GM23248 (cell line): ENCODE data around the gene RERE. TPM values are rescaled to one million over a fixed set of nuclear protein-coding genes. Genes with fewer than 3 reads are reported as not detected.

Experiments used
- DNase-seq: peaks from one replicate; pipeline ENCODE4 v3.0.0-alpha.2; 2015
- H2AFZ ChIP-seq: fragments of 200-600 bp; sonication (generic); 2 replicates; pipeline ENCODE4 v1.6.1; 2016; ENCODE audit warnings: antibody characterized with exemption
- H3F3A ChIP-seq: fragments of 200-600 bp; sonication (generic); 2 replicates; pipeline ENCODE4 v1.6.1; 2016; ENCODE audit warnings: mild to moderate bottlenecking, antibody characterized with exemption, mixed run types; ENCODE audit not compliant: insufficient read depth
- H3K27ac ChIP-seq: fragments of 200-600 bp; sonication (generic); 2 replicates; pipeline ENCODE4 v1.5.1; 2016; ENCODE audit warnings: mild to moderate bottlenecking
- H3K27me3 ChIP-seq: fragments of 200-600 bp; sonication (generic); replicated peaks from 2 replicates; pipeline ENCODE4 v1.6.1; 2016; ENCODE audit warnings: mild to moderate bottlenecking; ENCODE audit not compliant: insufficient read depth
- H3K36me3 ChIP-seq: fragments of 200-600 bp; sonication (generic); 2 replicates; pipeline ENCODE4 v1.6.1; 2016; ENCODE audit warnings: low read depth, mild to moderate bottlenecking
- H3K4me1 ChIP-seq: fragments of 200-600 bp; sonication (generic); 2 replicates; pipeline ENCODE4 v1.6.1; 2016; ENCODE audit warnings: mild to moderate bottlenecking; ENCODE audit not compliant: insufficient read depth
- H3K4me2 ChIP-seq: fragments of 200-600 bp; sonication (generic); one replicate; pipeline ENCODE4 v1.6.1; 2016; ENCODE audit warnings: mild to moderate bottlenecking; ENCODE audit not compliant: unreplicated experiment
- H3K4me3 ChIP-seq: fragments of 200-600 bp; sonication (generic); 2 replicates; pipeline ENCODE4 v1.5.1; 2016; ENCODE audit warnings: mild to moderate bottlenecking
- H3K79me2 ChIP-seq: fragments of 200-600 bp; sonication (generic); 2 replicates; pipeline ENCODE4 v1.6.1; 2016; ENCODE audit warnings: mild to moderate bottlenecking; ENCODE audit not compliant: insufficient read depth
- H3K9ac ChIP-seq: fragments of 200-600 bp; sonication (generic); 2 replicates; pipeline ENCODE4 v1.6.1; 2016; ENCODE audit warnings: mild to moderate bottlenecking
- H3K9me2 ChIP-seq: fragments of 200-600 bp; sonication (generic); 2 replicates; pipeline ENCODE4 v1.6.1; 2016; ENCODE audit warnings: mixed run types, mild to moderate bottlenecking, moderate library complexity; ENCODE audit not compliant: insufficient read depth
- H3K9me3 ChIP-seq: fragments of 200-600 bp; sonication (generic); one replicate; pipeline ENCODE4 v1.6.1; 2017; ENCODE audit warnings: low read depth
- H4K20me1 ChIP-seq: fragments of 200-600 bp; sonication (generic); 2 replicates; pipeline ENCODE4 v1.6.0; 2016; ENCODE audit not compliant: insufficient read depth
- EZH2 ChIP-seq: fragments of 200-600 bp; sonication (generic); IDR thresholded peaks from 2 replicates; pipeline ENCODE4 v1.6.1; 2018; ENCODE audit warnings: antibody characterized with exemption, mild to moderate bottlenecking; ENCODE audit not compliant: insufficient read depth, poor library complexity, severe bottlenecking
- EZH2phosphoT487 ChIP-seq: fragments of 200-600 bp; sonication (generic); IDR thresholded peaks from 2 replicates; pipeline ENCODE4 v1.6.1; 2018; ENCODE audit warnings: antibody characterized with exemption, moderate library complexity, mild to moderate bottlenecking, low read depth; ENCODE audit not compliant: insufficient read depth
- WGBS, 2 experiments: methylation state at CpG; one replicate each; pipeline ENCODE4 v1.1.6; 2015 to 2017; ENCODE audit warnings: low lambda C conversion rate in 2 of 2, low coverage in 1 of 2; ENCODE audit errors: missing lambda C conversion rate in 2 of 2; 5-methylcytosine and 5-hydroxymethylcytosine counted together
- in situ Hi-C: fragments of 300-500 bp; cut with MboI; formaldehyde crosslinking; loops from 2 replicates; pipeline ENCODE4 v1.15.0; 2020
- polyA plus RNA-seq: library from polyadenylated mRNA; unstranded; fragments of >200 nt; fragmentation: Nextera tagmentation; extraction: Ambion mirVana; gene quantifications from 2 replicates; pipeline ENCODE4 v1.2.1, GENCODE V29; 2016
- total RNA-seq: library from RNA; depleted of rRNA; stranded (reverse); fragments of >200 nt; shearing (Covaris generic); gene quantifications from 2 replicates; pipeline ENCODE4 v1.2.3, GENCODE V29; 2014

RERE gene
- total and polyA plus RNA-seq, 2 experiments from 2014 or later, result 26.0 to 26.2 TPM

DNA sequence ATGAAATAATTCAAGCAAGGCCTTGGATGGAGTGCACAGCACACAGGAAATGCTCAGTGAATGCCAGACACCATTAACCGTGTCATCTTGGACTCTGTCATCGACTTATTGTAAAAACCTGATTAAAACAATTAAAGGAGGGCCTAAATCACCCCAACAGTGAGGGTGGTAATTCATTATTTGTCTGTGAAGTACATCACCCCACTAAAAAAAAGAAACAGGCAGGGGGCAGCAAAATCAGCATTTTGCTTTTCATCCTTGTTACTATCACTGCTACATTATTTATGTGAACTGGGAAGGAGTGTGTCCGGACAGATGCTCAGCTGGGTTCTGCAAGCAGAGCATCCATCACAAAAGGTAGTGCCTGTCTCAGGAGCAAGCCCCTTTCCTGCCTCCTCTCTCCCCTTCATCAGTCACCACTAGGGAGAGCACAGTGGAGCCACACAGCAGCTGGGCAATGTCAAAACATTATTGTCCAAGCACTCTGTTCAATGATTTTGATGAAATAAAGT is 98.5 kb downstream of the RERE start:
- no peaks in the 10 kb centered on the region for H3K9me2 ChIP-seq
- WGBS, 2 experiments, result 31 to 34% methylated on average over 3 of the region's 3 CpGs
- H3K27me3 ChIP-seq, result no peaks in the 10 kb centered on the region
- H3K9ac ChIP-seq, result no peak overlapping the region
- H3F3A ChIP-seq, result peaks cover 5% of the 10 kb centered on the region; the same call in 1 of the 2 replicates
- TF ChIP-seq EZH2, result no peak
- no peak for TF ChIP-seq EZH2phosphoT487
- peak; percentile 11 for DNase-seq
- H4K20me1 ChIP-seq, result no peaks in the 10 kb centered on the region
- no peak overlapping the region for H2AFZ ChIP-seq
- in situ Hi-C loops, result loop anchor here (5.0 kb wide), 1 partner anchor 152 kb away; no protein-coding TSS in a partner anchor
- no peaks in the 10 kb centered on the region for H3K36me3 ChIP-seq
- H3K9me3 ChIP-seq, result no peaks in the 10 kb centered on the region
- H3K4me2 ChIP-seq, result no peak overlapping the region
- peaks cover 14% of the 10 kb centered on the region for H3K4me1 ChIP-seq
- H3K79me2 ChIP-seq, result peaks cover 31% of the 10 kb centered on the region; the same call in 1 of the 2 replicates
- no peak overlapping the region for H3K4me3 ChIP-seq
- H3K27ac ChIP-seq, result no peak overlapping the region

DNA sequence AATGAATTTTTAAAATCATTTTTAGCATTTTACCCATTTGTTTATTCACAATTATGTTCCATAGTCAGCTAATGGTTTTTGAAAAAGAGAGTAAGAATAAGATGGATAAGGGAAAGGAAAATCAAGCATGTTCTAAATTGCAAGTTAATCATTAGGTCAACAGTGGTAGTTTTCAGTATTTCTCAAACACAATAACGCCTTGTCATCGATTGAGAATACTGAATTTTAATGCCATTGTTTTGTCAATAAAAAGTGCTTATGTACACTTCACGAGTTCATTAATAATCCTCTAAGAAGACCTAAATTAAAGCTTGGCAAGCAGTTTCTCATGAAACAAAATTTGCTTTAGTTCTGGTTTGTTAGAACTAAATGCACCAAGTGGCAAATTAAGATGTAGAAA is 100.3 kb downstream of the RERE start:
- no peak overlapping the region for H3K4me3 ChIP-seq
- no peak for DNase-seq
- H3F3A ChIP-seq, result peaks cover 14% of the 10 kb centered on the region
- TF ChIP-seq EZH2 (no peak), EZH2phosphoT487 (no peak)
- no peak overlapping the region for H3K9ac ChIP-seq
- H3K79me2 ChIP-seq, result peaks cover 27% of the 10 kb centered on the region; the same call in 1 of the 2 replicates
- peaks cover 28% of the 10 kb centered on the region for H3K4me1 ChIP-seq
- in situ Hi-C loops, result loop anchor here (5.0 kb wide), 1 partner anchor 150 kb away; no protein-coding TSS in a partner anchor
- H3K9me3 ChIP-seq, result no peaks in the 10 kb centered on the region
- H3K9me2 ChIP-seq, result no peaks in the 10 kb centered on the region
- H3K27ac ChIP-seq, result no peak overlapping the region
- no peaks in the 10 kb centered on the region for H4K20me1 ChIP-seq
- H3K36me3 ChIP-seq, result no peaks in the 10 kb centered on the region
- no peak overlapping the region for H2AFZ ChIP-seq
- WGBS, 2 experiments, result 81 to 86% methylated on average over 3 of the region's 3 CpGs
- no peaks in the 10 kb centered on the region for H3K27me3 ChIP-seq
- H3K4me2 ChIP-seq, result peak overlapping the region; percentile 39

DNA sequence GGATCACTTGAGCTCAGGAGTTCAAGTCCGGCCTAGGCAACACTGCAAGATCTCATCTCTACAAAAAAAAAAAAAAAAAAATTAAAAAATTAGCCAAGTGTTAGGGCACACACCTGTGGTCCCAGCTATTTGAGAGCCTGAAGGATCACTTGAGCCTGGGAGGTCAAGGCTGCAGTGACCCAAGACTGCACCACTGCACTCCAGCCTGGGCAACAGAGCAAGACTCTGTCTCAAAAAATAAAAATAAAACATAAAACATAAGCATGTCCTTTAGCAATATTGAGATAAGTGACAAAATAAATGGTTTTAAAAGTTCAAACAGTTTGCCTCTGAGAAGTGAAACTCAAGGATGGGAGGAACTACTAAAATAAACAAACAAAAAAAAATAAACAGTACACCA is 101.2 kb downstream of the RERE start:
- in situ Hi-C loops, result loop anchor here (5.0 kb wide), 1 partner anchor 149 kb away; no protein-coding TSS in a partner anchor
- WGBS, 2 experiments, result 92 to 100% methylated on average over 1 of the region's 1 CpG
- TF ChIP-seq EZH2 (no peak), EZH2phosphoT487 (no peak)

DNA sequence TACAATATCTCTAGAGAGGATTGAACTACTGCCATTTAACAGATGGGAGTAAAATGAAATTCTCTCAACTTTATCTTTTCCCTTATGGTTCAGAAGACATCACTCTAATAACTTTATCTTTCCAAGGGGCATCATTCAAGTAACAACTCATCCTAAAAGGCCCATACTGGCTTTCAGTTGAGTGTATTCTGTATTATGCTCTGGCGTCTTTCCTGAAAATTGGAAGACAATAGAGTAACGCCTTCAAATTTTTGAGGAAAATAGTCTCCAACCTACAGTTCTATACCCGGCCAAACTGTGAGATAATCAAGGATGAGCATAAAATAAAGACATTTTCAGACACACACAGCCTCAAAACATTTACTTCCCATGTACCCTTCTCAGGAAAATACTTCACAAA is 103.3 kb downstream of the RERE start:
- H3K36me3 ChIP-seq, result no peaks in the 10 kb centered on the region
- H3K27ac ChIP-seq, result no peak overlapping the region
- no peaks in the 10 kb centered on the region for H4K20me1 ChIP-seq
- in situ Hi-C loops, result no loop called here
- no peaks in the 10 kb centered on the region for H3K27me3 ChIP-seq
- no peak overlapping the region for H2AFZ ChIP-seq
- TF ChIP-seq EZH2phosphoT487 (no peak), EZH2 (no peak)
- no peak overlapping the region for H3K4me2 ChIP-seq
- H3K9ac ChIP-seq, result no peak overlapping the region
- peaks cover 25% of the 10 kb centered on the region for H3F3A ChIP-seq
- no peak for DNase-seq
- H3K4me1 ChIP-seq, result peaks cover 43% of the 10 kb centered on the region
- WGBS, 2 experiments, result 96 to 98% methylated on average over 3 of the region's 3 CpGs
- H3K9me3 ChIP-seq, result no peaks in the 10 kb centered on the region
- H3K4me3 ChIP-seq, result no peak overlapping the region
- peaks cover 43% of the 10 kb centered on the region for H3K79me2 ChIP-seq
- no peaks in the 10 kb centered on the region for H3K9me2 ChIP-seq

More for the DNA sequence above, 101.2 kb downstream of the RERE start:
- H4K20me1 ChIP-seq, result no peaks in the 10 kb centered on the region
- H2AFZ ChIP-seq, result no peak overlapping the region
- H3K9me3 ChIP-seq, result no peaks in the 10 kb centered on the region
- peaks cover 37% of the 10 kb centered on the region for H3K4me1 ChIP-seq
- no peaks in the 10 kb centered on the region for H3K36me3 ChIP-seq
- H3K79me2 ChIP-seq, result peaks cover 29% of the 10 kb centered on the region
- H3K9me2 ChIP-seq, result no peaks in the 10 kb centered on the region
- H3K27me3 ChIP-seq, result no peaks in the 10 kb centered on the region
- no peak for DNase-seq
- H3K4me3 ChIP-seq, result no peak overlapping the region
- no peak overlapping the region for H3K27ac ChIP-seq
- no peak overlapping the region for H3K9ac ChIP-seq
- H3F3A ChIP-seq, result peaks cover 24% of the 10 kb centered on the region
- H3K4me2 ChIP-seq, result no peak overlapping the region
